ENCODE results near the gene RNF32.

Gene RNF32

DNA sequence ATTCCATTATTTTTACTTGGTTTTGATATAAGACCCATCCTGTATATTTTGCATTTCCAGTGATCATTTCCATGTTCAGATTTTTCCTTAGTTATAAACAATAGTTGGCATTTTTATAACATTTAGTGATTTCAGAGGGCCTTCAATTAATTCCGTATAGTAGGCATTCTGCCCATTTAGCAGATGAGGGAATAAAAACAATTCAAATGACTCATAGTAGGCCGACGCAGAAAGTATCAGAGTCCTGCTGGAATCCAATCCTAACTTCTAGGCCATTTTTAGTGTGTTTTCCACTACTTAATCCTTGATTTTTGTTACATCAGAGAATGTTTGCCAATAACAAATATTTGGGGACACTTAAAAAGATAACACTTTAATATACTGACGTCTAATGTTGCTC, 15.4 kb downstream of the RNF32 start:
- H3K4me3 ChIP-seq (ENCODE audit: low read length) = no peak overlapping the region
- TF ChIP-seq, protein P1, sequence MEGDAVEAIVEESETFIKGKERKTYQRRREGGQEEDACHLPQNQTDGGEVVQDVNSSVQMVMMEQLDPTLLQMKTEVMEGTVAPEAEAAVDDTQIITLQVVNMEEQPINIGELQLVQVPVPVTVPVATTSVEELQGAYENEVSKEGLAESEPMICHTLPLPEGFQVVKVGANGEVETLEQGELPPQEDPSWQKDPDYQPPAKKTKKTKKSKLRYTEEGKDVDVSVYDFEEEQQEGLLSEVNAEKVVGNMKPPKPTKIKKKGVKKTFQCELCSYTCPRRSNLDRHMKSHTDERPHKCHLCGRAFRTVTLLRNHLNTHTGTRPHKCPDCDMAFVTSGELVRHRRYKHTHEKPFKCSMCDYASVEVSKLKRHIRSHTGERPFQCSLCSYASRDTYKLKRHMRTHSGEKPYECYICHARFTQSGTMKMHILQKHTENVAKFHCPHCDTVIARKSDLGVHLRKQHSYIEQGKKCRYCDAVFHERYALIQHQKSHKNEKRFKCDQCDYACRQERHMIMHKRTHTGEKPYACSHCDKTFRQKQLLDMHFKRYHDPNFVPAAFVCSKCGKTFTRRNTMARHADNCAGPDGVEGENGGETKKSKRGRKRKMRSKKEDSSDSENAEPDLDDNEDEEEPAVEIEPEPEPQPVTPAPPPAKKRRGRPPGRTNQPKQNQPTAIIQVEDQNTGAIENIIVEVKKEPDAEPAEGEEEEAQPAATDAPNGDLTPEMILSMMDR (conservative IDR thresholded peaks at IDR 0.05; ENCODE audit: low read depth, low read length) = no peak
- no peak for DNase-seq (ENCODE audit: low read depth)

DNA sequence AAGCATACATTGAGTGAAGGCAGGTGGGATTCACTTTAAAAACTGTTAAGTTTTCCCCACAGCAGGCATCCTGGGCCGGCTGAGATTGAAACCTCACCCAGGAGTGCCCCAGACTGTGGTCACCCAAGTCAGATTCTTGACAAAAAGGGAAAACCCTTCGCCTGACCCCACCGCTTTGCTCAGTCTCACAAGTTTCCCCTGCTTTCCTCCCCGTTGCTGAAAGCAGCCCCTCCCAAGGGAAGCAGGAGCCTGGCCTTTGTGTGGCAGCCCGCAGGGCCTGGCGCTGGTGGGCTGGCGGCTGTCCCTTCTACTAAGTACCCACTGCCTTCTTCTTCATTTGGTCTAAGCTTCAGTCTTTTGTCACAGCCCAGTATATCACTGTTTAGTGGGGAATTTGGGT, 16.0 kb downstream of the RNF32 start:
- no peak overlapping the region for H3K4me3 ChIP-seq (ENCODE audit: low read length)
- TF ChIP-seq, protein P1 (conservative IDR thresholded peaks at IDR 0.05; ENCODE audit: low read depth, low read length) = no peak
- DNase-seq (ENCODE audit: low read depth) = no peak

DNA sequence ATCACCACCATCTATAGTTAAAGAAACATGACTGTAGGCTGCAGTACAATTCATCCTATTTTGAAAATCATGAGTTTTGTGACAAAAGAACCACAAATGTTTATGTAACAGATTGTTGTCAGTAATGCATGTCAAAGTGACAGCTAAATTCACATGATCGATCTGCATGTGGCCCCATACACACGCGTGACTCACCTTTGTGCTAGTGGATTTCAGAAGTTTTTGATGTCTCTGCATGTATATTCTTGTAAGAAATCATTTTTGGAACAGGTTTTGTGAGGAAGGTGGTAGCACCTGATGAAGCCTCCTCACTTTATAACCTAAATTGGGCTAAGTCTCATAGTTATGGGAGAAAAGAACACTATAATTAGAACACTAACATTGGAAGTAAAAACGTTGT, 17.1 kb downstream of the RNF32 start:
- no peak for DNase-seq (ENCODE audit: low read depth)
- TF ChIP-seq, protein P1 (conservative IDR thresholded peaks at IDR 0.05; ENCODE audit: low read depth, low read length) = no peak
- no peak overlapping the region for H3K4me3 ChIP-seq (ENCODE audit: low read length)

DNA sequence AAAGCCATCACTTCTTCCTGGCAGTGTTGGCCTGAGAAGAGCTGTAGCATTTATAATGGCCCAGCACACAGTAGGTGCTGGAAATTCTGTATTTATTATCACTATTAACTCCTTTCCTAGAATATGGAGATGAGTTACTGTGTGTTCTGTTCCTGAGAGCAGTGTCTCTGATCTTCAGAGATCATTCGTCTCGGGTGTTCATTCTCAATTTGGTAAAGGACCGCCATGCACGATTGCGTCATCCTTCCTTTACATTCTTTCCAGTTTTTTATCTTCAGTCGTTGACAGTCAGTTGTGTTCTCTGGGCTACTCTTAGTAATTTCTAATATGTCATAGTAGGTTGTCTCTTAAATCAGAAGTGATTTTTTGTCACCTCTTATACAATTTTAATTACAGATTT, 18.6 kb downstream of the RNF32 start:
- no peak for DNase-seq (ENCODE audit: low read depth)
- H3K4me3 ChIP-seq (ENCODE audit: low read length) = no peak overlapping the region
- TF ChIP-seq, protein P1 (conservative IDR thresholded peaks at IDR 0.05; ENCODE audit: low read depth, low read length) = no peak

DNA sequence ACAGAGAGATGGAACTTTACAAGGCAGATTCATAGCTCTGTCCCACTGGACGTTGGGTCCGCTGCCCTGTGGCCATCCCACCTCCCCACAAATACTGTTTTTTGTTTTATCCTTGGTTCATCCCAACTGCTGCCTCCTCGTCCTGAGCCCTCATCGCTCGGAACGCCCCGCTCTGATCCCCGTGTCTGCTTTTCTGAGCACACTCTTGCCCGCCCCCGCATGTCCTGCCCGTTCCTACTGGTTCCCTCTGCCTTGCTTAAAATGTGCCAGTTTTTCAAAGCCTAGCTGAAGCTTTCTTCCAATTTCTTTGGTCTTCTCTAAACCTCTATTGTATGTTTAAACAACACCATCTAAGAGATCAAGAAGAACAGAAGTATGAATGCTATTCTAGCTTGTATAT, 19.4 kb downstream of the RNF32 start:
- H3K4me3 ChIP-seq (ENCODE audit: low read length) = no peak overlapping the region
- TF ChIP-seq, protein P1 (conservative IDR thresholded peaks at IDR 0.05; ENCODE audit: low read depth, low read length) = no peak
- no peak for DNase-seq (ENCODE audit: low read depth)

DNA sequence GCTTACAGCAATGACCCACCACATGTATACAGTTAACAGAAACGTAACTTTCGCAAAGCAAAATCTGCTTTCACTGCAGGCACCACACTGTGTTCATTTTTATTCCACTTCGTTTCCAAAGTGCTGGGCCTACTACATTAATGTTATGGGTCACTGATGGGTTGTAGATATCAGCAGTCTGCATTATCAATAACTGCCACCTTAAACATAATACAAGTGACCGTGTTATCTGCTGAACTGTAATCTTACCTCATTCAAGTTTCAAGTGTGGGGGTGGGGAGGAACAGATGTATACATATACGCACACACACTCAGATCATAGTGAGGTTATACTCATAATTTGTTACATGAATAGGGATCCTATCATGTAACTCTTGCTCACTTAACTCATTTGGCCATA, 21.1 kb downstream of the RNF32 start:
- no peak overlapping the region for H3K4me3 ChIP-seq (ENCODE audit: low read length)
- DNase-seq (ENCODE audit: low read depth) = no peak
- TF ChIP-seq, protein P1 (conservative IDR thresholded peaks at IDR 0.05; ENCODE audit: low read depth, low read length) = no peak

DNA sequence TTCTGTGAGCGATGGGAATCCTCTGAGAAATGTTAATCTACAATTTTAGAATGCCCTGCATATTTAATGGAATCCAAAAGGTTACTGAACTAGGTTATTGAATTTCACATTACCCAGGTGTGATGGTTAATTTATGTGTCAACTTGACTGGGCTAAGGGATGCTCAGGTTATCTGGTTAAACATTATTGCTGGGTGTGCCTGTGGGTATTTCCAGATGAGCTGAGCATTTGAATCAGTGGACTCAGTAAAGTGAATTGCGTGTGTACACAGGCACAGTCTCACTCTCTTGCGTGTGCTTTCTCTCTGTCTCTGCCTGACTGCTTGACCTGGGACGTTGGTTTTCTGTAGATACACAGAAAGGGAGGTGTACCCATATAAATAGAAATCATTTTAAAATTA, 21.7 kb downstream of the RNF32 start:
- TF ChIP-seq, protein P1 (conservative IDR thresholded peaks at IDR 0.05; ENCODE audit: low read depth, low read length) = no peak
- no peak for DNase-seq (ENCODE audit: low read depth)

More for the DNA sequence above, 21.7 kb downstream of the RNF32 start:
- H3K4me3 ChIP-seq (ENCODE audit: low read length) = no peak overlapping the region

Measured in retinal pigment epithelial cell (primary cell).